SK-N-SH (cell line): Measurements from ENCODE around the gene PRKCQ. TPM values are rescaled to one million over a fixed set of nuclear protein-coding genes. Genes with fewer than 3 reads are reported as not detected.

Experiments used
- CTCF ChIA-PET: fragments of 300-600, 350-600 bp; formaldehyde crosslinking; extraction: SDS; loops from one replicate; lab custom pipeline; 2021; lab: Yijun Ruan, JAX
- POLR2A ChIA-PET: fragments of 350-600 bp; sonication (Branson Sonifier 250); formaldehyde crosslinking; extraction: SDS; loops from one replicate; lab custom pipeline; 2020; ENCODE audit warnings: antibody characterized with exemption, inconsistent platforms; lab: Yijun Ruan, JAX
- DNase-seq: peaks from one replicate; pipeline ENCODE4 v3.0.0; 2012
- H2AFZ ChIP-seq: fragments of 200-600 bp; sonication (generic); 2 replicates; pipeline ENCODE4 v1.8.1; 2016; ENCODE audit warnings: antibody characterized with exemption, mild to moderate bottlenecking, low read depth
- H3F3A ChIP-seq: fragments of 200-600 bp; sonication (generic); replicated peaks from 2 replicates; pipeline ENCODE3; 2016; ENCODE audit warnings: antibody characterized with exemption, mild to moderate bottlenecking; ENCODE audit not compliant: insufficient read depth
- H3K27ac ChIP-seq, 2 experiments: fragments of 200-500 bp in 1 of 2; fragments of 200-600 bp in 1 of 2; sonication (Bioruptor generic) in 1 of 2; sonication (generic), shearing (Covaris generic) in 1 of 2; 2 replicates each; pipeline versions ENCODE4 v1.5.1 to v1.6.1; 2014 to 2016; ENCODE audit warnings: low read depth in 2 of 2, inconsistent platforms in 1 of 2, low read length in 1 of 2, mild to moderate bottlenecking in 1 of 2, mixed read lengths in 1 of 2
- H3K27me3 ChIP-seq: fragments of 200-600 bp; sonication (generic), shearing (Covaris generic); 2 replicates; pipeline ENCODE4 v1.6.1; 2016; ENCODE audit warnings: mixed run types; ENCODE audit not compliant: insufficient read depth
- H3K36me3 ChIP-seq, 2 experiments: fragments of 200-500 bp in 1 of 2; fragments of 200-600 bp in 1 of 2; sonication (Bioruptor generic) in 1 of 2; sonication (generic) in 1 of 2; replicated peaks in 1 of 2; 2 replicates each; pipeline versions ENCODE3 to v1.5.1; 2014 to 2016; ENCODE audit warnings: low read length in 1 of 2, mild to moderate bottlenecking in 1 of 2; ENCODE audit not compliant: insufficient read depth in 2 of 2, control insufficient read depth in 1 of 2
- H3K4me1 ChIP-seq, 2 experiments: fragments of 200-500 bp in 1 of 2; fragments of 200-600 bp in 1 of 2; sonication (Bioruptor generic) in 1 of 2; sonication (generic), shearing (Covaris generic) in 1 of 2; 2 replicates each; pipeline versions ENCODE4 v1.5.1 to v1.6.1; 2014 to 2016; ENCODE audit warnings: low read depth in 1 of 2, low read length in 1 of 2, mixed run types in 1 of 2; ENCODE audit not compliant: insufficient read depth in 2 of 2, control insufficient read depth in 1 of 2
- H3K4me2 ChIP-seq: fragments of 200-600 bp; sonication (generic), shearing (Covaris generic); 2 replicates; pipeline ENCODE4 v1.6.1; 2017; ENCODE audit warnings: mixed run types
- H3K4me3 ChIP-seq, 2 experiments: fragments of 200-500 bp in 1 of 2; fragments of 200-600 bp in 1 of 2; sonication (Bioruptor generic) in 1 of 2; sonication (generic), shearing (Covaris generic) in 1 of 2; 2 replicates each; pipeline versions ENCODE4 v1.5.1 to v1.8.1; 2014 to 2016; ENCODE audit warnings: low read depth in 2 of 2, inconsistent platforms in 1 of 2, low read length in 1 of 2, mild to moderate bottlenecking in 1 of 2, mixed read lengths in 1 of 2, moderate library complexity in 1 of 2
- H3K79me2 ChIP-seq: fragments of 200-600 bp; sonication (generic); 2 replicates; pipeline ENCODE4 v1.8.1; 2017; ENCODE audit warnings: mild to moderate bottlenecking; ENCODE audit not compliant: insufficient read depth
- H3K9ac ChIP-seq: fragments of 200-600 bp; sonication (generic); 2 replicates; pipeline ENCODE4 v1.6.1; 2017; ENCODE audit warnings: mixed run types
- H3K9me2 ChIP-seq: fragments of 200-600 bp; sonication (generic); 2 replicates; pipeline ENCODE4 v1.6.1; 2017; ENCODE audit warnings: mixed run types
- H3K9me3 ChIP-seq: fragments of 200-600 bp; sonication (generic); 2 replicates; pipeline ENCODE4 v1.6.1; 2017; ENCODE audit warnings: mixed run types, mild to moderate bottlenecking, moderate library complexity
- H4K20me1 ChIP-seq: fragments of 200-600 bp; sonication (generic); 2 replicates; pipeline ENCODE4 v1.6.1; 2017; ENCODE audit warnings: mild to moderate bottlenecking, mixed run types; ENCODE audit not compliant: insufficient read depth
- ELF1 ChIP-seq: IDR thresholded peaks from 2 replicates; pipeline ENCODE4 v1.4.0; 2012
- EP300 ChIP-seq, 2 experiments: IDR thresholded peaks; 2 replicates each; pipeline versions ENCODE4 v1.4.0 to v1.6.1; 2012; ENCODE audit warnings: borderline replicate concordance in 1 of 2, low read depth in 1 of 2, low read length in 1 of 2
- EZH2phosphoT487 ChIP-seq: fragments of 200-600 bp; sonication (generic); IDR thresholded peaks from 2 replicates; pipeline ENCODE4 v1.6.1; 2017; ENCODE audit warnings: low read depth, mixed run types, mild to moderate bottlenecking, antibody characterized with exemption, moderate library complexity, borderline replicate concordance
- FOXJ3 ChIP-seq: sonication (generic); formaldehyde crosslinking; IDR thresholded peaks from 2 replicates; pipeline ENCODE4 v1.5.1; 2020; ENCODE audit warnings: mild to moderate bottlenecking, missing genetic modification reagents
- FOXM1 ChIP-seq: IDR thresholded peaks from 2 replicates; pipeline ENCODE4 v1.4.0; 2012; ENCODE audit warnings: low read depth, mild to moderate bottlenecking
- GABPA ChIP-seq: IDR thresholded peaks from 2 replicates; pipeline ENCODE4 v1.4.0; 2012; ENCODE audit warnings: low read depth, mild to moderate bottlenecking
- IRF3 ChIP-seq: fragments of 150-350 bp; IDR thresholded peaks from 2 replicates; pipeline ENCODE4 v1.6.1; 2016; ENCODE audit warnings: mild to moderate bottlenecking, low read depth, low read length
- MEF2A ChIP-seq: IDR thresholded peaks from 2 replicates; pipeline ENCODE4 v1.4.0; 2012; ENCODE audit warnings: low read depth, borderline replicate concordance
- NRF1 ChIP-seq: IDR thresholded peaks from 2 replicates; pipeline ENCODE4 v1.6.1; 2012; ENCODE audit warnings: low read depth, mild to moderate bottlenecking, low read length
- PBX3 ChIP-seq: IDR thresholded peaks from 2 replicates; pipeline ENCODE4; 2012
- POLR2AphosphoS5 ChIP-seq: IDR thresholded peaks from 2 replicates; pipeline ENCODE4 v1.6.1; 2012; ENCODE audit warnings: low read depth, low read length
- REST ChIP-seq: IDR thresholded peaks from 2 replicates; pipeline ENCODE4 v1.6.1; 2012; ENCODE audit warnings: mild to moderate bottlenecking, low read depth, low read length, moderate library complexity
- RXRA ChIP-seq: IDR thresholded peaks from 2 replicates; pipeline ENCODE4 v1.4.0; 2012; ENCODE audit warnings: low read depth, mild to moderate bottlenecking, borderline replicate concordance
- SIN3A ChIP-seq: IDR thresholded peaks from 2 replicates; pipeline ENCODE4 v1.6.1; 2012; ENCODE audit warnings: low read depth, mild to moderate bottlenecking, low read length, moderate library complexity, borderline replicate concordance
- SMC3 ChIP-seq: IDR thresholded peaks from 2 replicates; pipeline ENCODE4 v1.6.1; 2012; ENCODE audit warnings: low read depth, low read length, improper control_type of control experiment
- TCF12 ChIP-seq: IDR thresholded peaks from 2 replicates; pipeline ENCODE4 v1.4.0; 2012
- USF2 ChIP-seq: fragments of 150-350 bp; IDR thresholded peaks from 2 replicates; pipeline ENCODE4 v1.6.1; 2017; ENCODE audit warnings: antibody characterized with exemption, low read length, low read depth, borderline replicate concordance
- ZBTB33 ChIP-seq: IDR thresholded peaks from 2 replicates; pipeline ENCODE4 v1.4.0; 2012; ENCODE audit warnings: low read depth, borderline replicate concordance
- WGBS: methylation state at CpG from one replicate; pipeline ENCODE4 v1.1.6; 2017; ENCODE audit warnings: low lambda C conversion rate; 5-methylcytosine and 5-hydroxymethylcytosine counted together
- polyA plus RNA-seq, 3 experiments: library from polyadenylated mRNA; depleted of rRNA; stranded (reverse); fragments of >200 nt; gene quantifications; 2 replicates each; pipeline ENCODE4 v1.2.3, GENCODE V29; 2012

PRKCQ gene
- polyA plus RNA-seq, 1 of the 3 experiments (the other 2 are of a cell fraction) = 0.18 TPM

GRCh38 chr10:6401558-6402348, 178.3 kb downstream of the PRKCQ start (continued):
- TF ChIP-seq GABPA = no peak
- no peak for TF ChIP-seq USF2
- TF ChIP-seq NRF1 = no peak
- no peak for TF ChIP-seq FOXM1
- TF ChIP-seq IRF3 = no peak
- TF ChIP-seq EP300 (IDR thresholded peaks at IDR 0.05; ENCODE audit: borderline replicate concordance in 1 of 2, low read depth in 1 of 2, low read length in 1 of 2) = no peak
- TF ChIP-seq, all 33 proteins: peak for 7

GRCh38 chr10:6400821-6401465, 179.1 kb downstream of the PRKCQ start:
- Histone ChIP-seq H2AFZ (no peak overlapping the region), H3K9me3 (no peaks in the 10 kb centered on the region), H3K4me2 (peak overlapping the region; percentile 62), H3K4me1 (peaks cover 0 to 5% of the 10 kb centered on the region in 2 experiments; a peak in 1 of 4 replicates), H4K20me1 (no peaks in the 10 kb centered on the region), H3K36me3 (no peaks in the 10 kb centered on the region), H3K27me3 (no peaks in the 10 kb centered on the region), H3K79me2 (no peaks in the 10 kb centered on the region), H3F3A (peaks cover 8% of the 10 kb centered on the region), H3K27ac (peak overlapping the region in 1 of 2 experiments; percentile 78; a peak in 2 of 4 replicates), H3K9ac (no peak overlapping the region), H3K9me2 (no peaks in the 10 kb centered on the region), H3K4me3 (no peak overlapping the region; a peak in 1 of 4 replicates)
- ChIA-PET CTCF (interaction anchor here (0.6 to 4.5 kb wide), 65 partner anchors 9 to 581 kb away, joined by 3 to 159 read pairs (median 5); partner anchors contain the start of genes PFKFB3 and RBM17), POLR2A (interaction anchor here (2.7 kb wide), 1 partner anchor 199 kb away, joined by 29 read pairs; the partner anchor contains the start of gene PFKFB3)
- DNase-seq = no peak
- 87% methylated on average over 12 of the region's 12 CpGs for WGBS
- TF ChIP-seq ZBTB33 = no peak
- TF ChIP-seq MEF2A = no peak
- TF ChIP-seq GABPA = no peak
- no peak for TF ChIP-seq SMC3
- TF ChIP-seq TCF12 = no peak
- TF ChIP-seq RXRA = no peak
- no peak for TF ChIP-seq PBX3
- TF ChIP-seq REST = no peak
- TF ChIP-seq IRF3 = no peak
- TF ChIP-seq ELF1 = no peak
- no peak for TF ChIP-seq POLR2AphosphoS5
- no peak for TF ChIP-seq EZH2phosphoT487
- no peak for TF ChIP-seq FOXM1
- no peak for TF ChIP-seq SIN3A
- no peak for TF ChIP-seq FOXJ3 (CRISPR knock-in tag)
- TF ChIP-seq NRF1 = no peak
